Thyroid gland (tissue), 4 donors: Measurements from ENCODE around the gene INPP5D.

ENCODE experiments used
- POLR2A ChIP-seq, 2 donors: fragments of 450-650 bp; IDR thresholded peaks; one replicate each; pipeline ENCODE4 v1.6.1; 2017; ENCODE audit warnings: antibody characterized with exemption in 2 of 2, mild to moderate bottlenecking in 2 of 2, moderate library complexity in 1 of 2
- TF ChIP-seq, protein P1 (sequence below), 6 experiments: fragments of 200-600 bp in 3 of 6; fragments of 450-650 bp in 3 of 6; sonication (generic) in 3 of 6; IDR thresholded peaks; one replicate each; pipeline ENCODE4 v1.5.1; 2016 to 2019; ENCODE audit warnings: antibody characterized with exemption in 6 of 6, mild to moderate bottlenecking in 2 of 6, inconsistent platforms in 1 of 6, moderate library complexity in 1 of 6

DNA sequence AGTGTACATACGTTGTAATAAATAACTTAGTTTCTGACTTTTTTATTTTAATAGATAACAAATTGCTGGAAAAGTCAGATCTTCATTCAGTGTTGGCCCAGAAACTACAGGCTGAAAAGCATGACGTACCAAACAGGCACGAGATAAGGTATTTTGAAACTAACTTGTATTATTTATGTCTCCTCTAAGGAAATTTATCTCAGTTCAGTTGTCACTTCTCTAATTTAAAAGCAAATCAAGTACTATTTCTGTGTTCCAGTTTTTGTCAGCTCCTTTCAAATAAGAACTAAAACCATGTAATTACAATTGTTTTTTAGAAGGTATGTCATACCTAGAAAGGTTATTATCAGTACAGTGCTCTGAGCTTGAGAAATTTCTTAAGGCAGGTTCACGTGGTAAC lies 195.9 kb downstream of the INPP5D start:
- TF ChIP-seq, protein P1, sequence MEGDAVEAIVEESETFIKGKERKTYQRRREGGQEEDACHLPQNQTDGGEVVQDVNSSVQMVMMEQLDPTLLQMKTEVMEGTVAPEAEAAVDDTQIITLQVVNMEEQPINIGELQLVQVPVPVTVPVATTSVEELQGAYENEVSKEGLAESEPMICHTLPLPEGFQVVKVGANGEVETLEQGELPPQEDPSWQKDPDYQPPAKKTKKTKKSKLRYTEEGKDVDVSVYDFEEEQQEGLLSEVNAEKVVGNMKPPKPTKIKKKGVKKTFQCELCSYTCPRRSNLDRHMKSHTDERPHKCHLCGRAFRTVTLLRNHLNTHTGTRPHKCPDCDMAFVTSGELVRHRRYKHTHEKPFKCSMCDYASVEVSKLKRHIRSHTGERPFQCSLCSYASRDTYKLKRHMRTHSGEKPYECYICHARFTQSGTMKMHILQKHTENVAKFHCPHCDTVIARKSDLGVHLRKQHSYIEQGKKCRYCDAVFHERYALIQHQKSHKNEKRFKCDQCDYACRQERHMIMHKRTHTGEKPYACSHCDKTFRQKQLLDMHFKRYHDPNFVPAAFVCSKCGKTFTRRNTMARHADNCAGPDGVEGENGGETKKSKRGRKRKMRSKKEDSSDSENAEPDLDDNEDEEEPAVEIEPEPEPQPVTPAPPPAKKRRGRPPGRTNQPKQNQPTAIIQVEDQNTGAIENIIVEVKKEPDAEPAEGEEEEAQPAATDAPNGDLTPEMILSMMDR (IDR thresholded peaks at IDR 0.05) = no peak
- no peak for TF ChIP-seq POLR2A (IDR thresholded peaks at IDR 0.05)
